HEK293T (cell line): ENCODE results near the gene ADGRB3.
A peak's percentile ranks its signal among the peaks of the same experiment; 100 is the strongest.
"Not testable (repeated sequence)": the region's sequence is repeated elsewhere in the genome, so short reads cannot be mapped to it uniquely, and the experiment has no call there.

Experiments
- CTCF ChIA-PET: fragments of 350-600 bp; formaldehyde crosslinking; extraction: SDS; loops from one replicate; lab custom pipeline; 2021; ENCODE audit warnings: antibody characterized with exemption, inconsistent platforms; lab: Yijun Ruan, JAX
- POLR2A ChIA-PET: fragments of 350-600 bp; formaldehyde crosslinking; extraction: SDS; loops from one replicate; lab custom pipeline; 2020; ENCODE audit warnings: antibody characterized with exemption, inconsistent platforms; lab: Yijun Ruan, JAX
- DNase-seq: peaks from one replicate; pipeline ENCODE4 v3.0.0; 2012; ENCODE audit warnings: mixed read lengths; ENCODE audit errors: extremely low spot score
- ARNT ChIP-seq: fragments of 450-650 bp; IDR thresholded peaks from 2 replicates; pipeline ENCODE4 v1.6.1; 2017; ENCODE audit warnings: mild to moderate bottlenecking
- BHLHE40 ChIP-seq: fragments of 450-650 bp; IDR thresholded peaks from 2 replicates; pipeline ENCODE4 v1.6.1; 2016; ENCODE audit warnings: mild to moderate bottlenecking, moderate library complexity, borderline replicate concordance
- CTBP1 ChIP-seq: fragments of 450-650 bp; IDR thresholded peaks from 2 replicates; pipeline ENCODE4 v1.6.1; 2016; ENCODE audit warnings: borderline replicate concordance
- ELF4 ChIP-seq: fragments of 450-650 bp; IDR thresholded peaks from 2 replicates; pipeline ENCODE4 v1.6.1; 2017; ENCODE audit warnings: antibody characterized with exemption
- FOXA1 ChIP-seq: fragments of 450-650 bp; IDR thresholded peaks from 2 replicates; pipeline ENCODE4 v1.6.1; 2016; ENCODE audit warnings: mild to moderate bottlenecking
- FOXK2 ChIP-seq: fragments of 450-650 bp; IDR thresholded peaks from 2 replicates; pipeline ENCODE4 v1.6.1; 2016; ENCODE audit warnings: mild to moderate bottlenecking
- FOXM1 ChIP-seq: fragments of 450-650 bp; IDR thresholded peaks from 2 replicates; pipeline ENCODE4 v1.6.1; 2017; ENCODE audit warnings: mild to moderate bottlenecking, borderline replicate concordance
- HDGF ChIP-seq: fragments of 450-650 bp; IDR thresholded peaks from 2 replicates; pipeline ENCODE4 v1.6.1; 2017; ENCODE audit warnings: antibody characterized with exemption, borderline replicate concordance
- L3MBTL2 ChIP-seq: fragments of 450-650 bp; conservative IDR thresholded peaks from 2 replicates; pipeline ENCODE4 v1.6.1; 2016; ENCODE audit warnings: mild to moderate bottlenecking
- LEF1 ChIP-seq: fragments of 450-650 bp; IDR thresholded peaks from 2 replicates; pipeline ENCODE4 v1.6.1; 2017; ENCODE audit warnings: mild to moderate bottlenecking, borderline replicate concordance
- NFRKB ChIP-seq: fragments of 450-650 bp; IDR thresholded peaks from 2 replicates; pipeline ENCODE4 v1.6.1; 2016; ENCODE audit warnings: mild to moderate bottlenecking, moderate library complexity
- PKNOX1 ChIP-seq: fragments of 450-650 bp; IDR thresholded peaks from 2 replicates; pipeline ENCODE4 v1.6.1; 2016
- SP1 ChIP-seq: fragments of 450-650 bp; IDR thresholded peaks from 2 replicates; pipeline ENCODE4 v1.6.1; 2017
- SUZ12 ChIP-seq: fragments of 450-650 bp; IDR thresholded peaks from 2 replicates; pipeline ENCODE4 v1.6.1; 2016; ENCODE audit warnings: mild to moderate bottlenecking
- TARDBP ChIP-seq: fragments of 450-650 bp; IDR thresholded peaks from 2 replicates; pipeline ENCODE4 v1.6.1; 2016
- ZNF384 ChIP-seq: fragments of 450-650 bp; IDR thresholded peaks from 2 replicates; pipeline ENCODE4 v1.6.1; 2016

The ADGRB3 gene

GRCh38 chr6:68911334-68911733 lies 276.3 kb downstream of the ADGRB3 start:
- POLR2A ChIA-PET: no interaction called here
- no peak for TF ChIP-seq CTBP1
- TF ChIP-seq ELF4: no peak
- CTCF ChIA-PET: no interaction called here
- no peak for DNase-seq

- TF ChIP-seq LEF1 (no peak), SUZ12 (no peak), FOXM1 (no peak), SP1 (no peak), TARDBP (no peak), ARNT (no peak), BHLHE40 (no peak), HDGF (no peak), FOXA1 (no peak), CTBP1 (no peak), L3MBTL2 (no peak), NFRKB (no peak), PKNOX1 (no peak)
- no peak for DNase-seq
- ChIA-PET POLR2A (no interaction called here), CTCF (no interaction called here)
Measured at GRCh38 chr6:68911811-68912210, 276.7 kb downstream of the ADGRB3 start.

- POLR2A ChIA-PET, CTCF ChIA-PET, DNase-seq: not testable (repeated sequence)
Measured at GRCh38 chr6:68912805-68913204, 277.7 kb downstream of the ADGRB3 start.

GRCh38 chr6:68915586-68915985 lies 280.5 kb downstream of the ADGRB3 start:
- CTCF ChIA-PET: no interaction called here
- POLR2A ChIA-PET: no interaction called here
- no peak for DNase-seq
- TF ChIP-seq PKNOX1 (0 out of 2 replicates have a peak, but pooled peaks have one; percentile 29), ZNF384 (peak; percentile 47), SP1 (no peak)

- DNase-seq: no peak
- TF ChIP-seq HDGF (no peak), CTBP1 (no peak), PKNOX1 (no peak), BHLHE40 (no peak), LEF1 (no peak), ELF4 (no peak)
- ChIA-PET POLR2A (no interaction called here), CTCF (no interaction called here)
Measured at GRCh38 chr6:68919537-68919936, 284.5 kb downstream of the ADGRB3 start.

GRCh38 chr6:68941345-68941744 lies 306.3 kb downstream of the ADGRB3 start:
- no peak for DNase-seq
- POLR2A ChIA-PET: no interaction called here
- TF ChIP-seq SP1: no peak
- TF ChIP-seq NFRKB: no peak
- TF ChIP-seq ELF4: no peak
- TF ChIP-seq FOXK2: no peak
- no peak for TF ChIP-seq ZNF384
- no peak for TF ChIP-seq LEF1
- CTCF ChIA-PET: no interaction called here

GRCh38 chr6:68947721-68948120 lies 312.6 kb downstream of the ADGRB3 start:
- DNase-seq: no peak
- TF ChIP-seq BHLHE40 (no peak), CTBP1 (no peak), HDGF (no peak), SP1 (no peak), NFRKB (no peak), ZNF384 (no peak), FOXM1 (no peak), FOXK2 (no peak), ARNT (no peak), L3MBTL2 (no peak), PKNOX1 (no peak), FOXA1 (no peak), TARDBP (no peak), LEF1 (no peak), SUZ12 (no peak), ELF4 (no peak)
- POLR2A ChIA-PET: no interaction called here
- CTCF ChIA-PET: no interaction called here
